ENCODE results near the gene CYB561D2. TPM values are rescaled to one million over a fixed set of nuclear protein-coding genes. Genes with fewer than 3 reads are reported as not detected.
A peak's percentile ranks its signal among the peaks of the same experiment; 100 is the strongest.

The CYB561D2 gene
- total and polyA plus RNA-seq, 2 of the 13 experiments (the other 11 are each of a cell fraction or from before 2014, with no cell fraction given), result 11.1 to 17.2 TPM

DNA sequence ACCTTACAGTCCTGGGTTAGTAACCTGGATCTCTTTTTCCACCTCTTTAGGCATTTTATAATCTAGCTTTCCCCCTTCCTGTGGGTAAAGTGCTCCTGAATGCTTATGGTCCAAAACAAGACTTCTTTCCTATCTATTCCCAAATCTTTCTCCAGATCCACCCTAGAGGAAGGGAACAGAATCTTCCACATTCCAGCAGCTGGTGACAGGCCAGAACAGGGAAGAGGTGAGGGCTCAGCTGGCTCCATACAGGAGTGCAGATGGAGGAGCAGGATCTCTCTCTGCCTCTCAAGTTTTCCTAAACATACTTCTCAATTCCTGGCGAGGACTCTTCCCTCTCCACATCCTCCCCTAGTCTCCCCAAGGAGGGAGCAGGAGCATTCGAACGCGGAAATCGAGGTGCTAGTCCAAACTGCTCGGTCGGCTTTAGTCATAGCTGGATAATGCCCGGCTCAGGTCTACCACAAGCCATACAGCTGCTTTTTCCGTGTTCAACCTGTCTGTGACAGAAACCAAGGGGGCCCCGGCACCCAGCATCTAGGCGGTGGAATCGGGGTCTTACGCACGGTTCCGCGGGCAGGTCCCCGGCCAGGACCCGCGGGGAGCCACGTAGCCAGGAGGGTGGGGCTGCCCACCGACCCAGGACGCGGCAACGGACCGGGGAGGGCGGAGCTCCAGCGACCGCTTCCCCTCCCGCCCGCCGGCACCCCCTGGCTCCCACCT is 14.0 kb upstream of the CYB561D2 start (continued):
- TF ChIP-seq ZNF550 (CRISPR knock-in tag; IDR thresholded peaks at IDR 0.05; ENCODE audit: borderline replicate concordance), result no peak
- TF ChIP-seq ZNF224 (CRISPR knock-in tag; IDR thresholded peaks at IDR 0.05), result no peak
- no peak for TF ChIP-seq KLF9 (CRISPR knock-in tag; IDR thresholded peaks at IDR 0.05; ENCODE audit: low read depth)
- no peak for TF ChIP-seq SMAD9 (CRISPR knock-in tag; IDR thresholded peaks at IDR 0.05)
- no peak for TF ChIP-seq SAP130 (CRISPR knock-in tag; IDR thresholded peaks at IDR 0.05; ENCODE audit: low read depth)
- no peak for TF ChIP-seq ZFP37 (CRISPR knock-in tag; IDR thresholded peaks at IDR 0.05; ENCODE audit: borderline replicate concordance)
- TF ChIP-seq STAG1 (CRISPR knock-in tag; IDR thresholded peaks at IDR 0.05), result no peak
- TF ChIP-seq ZNF746 (CRISPR knock-in tag; IDR thresholded peaks at IDR 0.05), result no peak
- TF ChIP-seq MAF1 (CRISPR knock-in tag; IDR thresholded peaks at IDR 0.05; ENCODE audit: borderline replicate concordance), result no peak
- TF ChIP-seq TGIF2 (CRISPR knock-in tag; IDR thresholded peaks at IDR 0.05), result no peak
- TF ChIP-seq, protein P1, sequence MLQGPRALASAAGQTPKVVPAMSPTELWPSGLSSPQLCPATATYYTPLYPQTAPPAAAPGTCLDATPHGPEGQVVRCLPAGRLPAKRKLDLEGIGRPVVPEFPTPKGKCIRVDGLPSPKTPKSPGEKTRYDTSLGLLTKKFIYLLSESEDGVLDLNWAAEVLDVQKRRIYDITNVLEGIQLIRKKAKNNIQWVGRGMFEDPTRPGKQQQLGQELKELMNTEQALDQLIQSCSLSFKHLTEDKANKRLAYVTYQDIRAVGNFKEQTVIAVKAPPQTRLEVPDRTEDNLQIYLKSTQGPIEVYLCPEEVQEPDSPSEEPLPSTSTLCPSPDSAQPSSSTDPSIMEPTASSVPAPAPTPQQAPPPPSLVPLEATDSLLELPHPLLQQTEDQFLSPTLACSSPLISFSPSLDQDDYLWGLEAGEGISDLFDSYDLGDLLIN (CRISPR knock-in tag; IDR thresholded peaks at IDR 0.05; ENCODE audit: borderline replicate concordance), result no peak
- 0 out of 2 replicates have a peak, but pooled peaks have one; percentile 33 for TF ChIP-seq CHCHD3 (CRISPR knock-in tag; IDR thresholded peaks at IDR 0.05)
- TF ChIP-seq HOXA5 (CRISPR knock-in tag; IDR thresholded peaks at IDR 0.05), result no peak
- TF ChIP-seq ZNF713 (CRISPR knock-in tag; IDR thresholded peaks at IDR 0.05), result no peak
- 0 out of 2 replicates have a peak, but pooled peaks have one; percentile 17 for TF ChIP-seq ZNF510 (CRISPR knock-in tag; IDR thresholded peaks at IDR 0.05; ENCODE audit: low read depth)
- TF ChIP-seq ZNF484 (CRISPR knock-in tag; IDR thresholded peaks at IDR 0.05; ENCODE audit: borderline replicate concordance, low read depth), result no peak
- TF ChIP-seq ZNF891 (CRISPR knock-in tag; IDR thresholded peaks at IDR 0.05), result no peak
- TF ChIP-seq ZNF878 (CRISPR knock-in tag; IDR thresholded peaks at IDR 0.05), result peak; percentile 87; the same call in 1 of the 2 replicates
- TF ChIP-seq NR2F1 (CRISPR knock-in tag; IDR thresholded peaks at IDR 0.05), result no peak
- no peak for TF ChIP-seq ZNF768 (CRISPR knock-in tag; IDR thresholded peaks at IDR 0.05)
- no peak for TF ChIP-seq NFKB2 (CRISPR knock-in tag; IDR thresholded peaks at IDR 0.05; ENCODE audit: borderline replicate concordance)
- 0 out of 2 replicates have a peak, but pooled peaks have one; percentile 18 for TF ChIP-seq ZNF674 (CRISPR knock-in tag; IDR thresholded peaks at IDR 0.05; ENCODE audit: low read depth)
- no peak for TF ChIP-seq THAP7 (CRISPR knock-in tag; IDR thresholded peaks at IDR 0.05)
- TF ChIP-seq MLXIP (CRISPR knock-in tag; IDR thresholded peaks at IDR 0.05; ENCODE audit: borderline replicate concordance), result peak; percentile 19; the same call in 1 of the 2 replicates
- no peak for TF ChIP-seq ZBTB20 (CRISPR knock-in tag; IDR thresholded peaks at IDR 0.05; ENCODE audit: borderline replicate concordance, low read depth)
- TF ChIP-seq PAF1 (CRISPR knock-in tag; IDR thresholded peaks at IDR 0.05), result no peak
- TF ChIP-seq NR1H2 (CRISPR knock-in tag; IDR thresholded peaks at IDR 0.05; ENCODE audit: borderline replicate concordance, low read depth), result no peak
- TF ChIP-seq SNRNP70 (IDR thresholded peaks at IDR 0.05; ENCODE audit: low read depth, low read length), result no peak
